GM12872 (cell line): ENCODE results near the gene CADPS2.

Source experiments
- CTCF ChIP-seq: IDR thresholded peaks from 3 replicates; pipeline ENCODE4 v1.5.1; 2011; ENCODE audit warnings: low read depth, mild to moderate bottlenecking, low read length, moderate library complexity; ENCODE audit not compliant: insufficient read depth

CADPS2 gene

DNA sequence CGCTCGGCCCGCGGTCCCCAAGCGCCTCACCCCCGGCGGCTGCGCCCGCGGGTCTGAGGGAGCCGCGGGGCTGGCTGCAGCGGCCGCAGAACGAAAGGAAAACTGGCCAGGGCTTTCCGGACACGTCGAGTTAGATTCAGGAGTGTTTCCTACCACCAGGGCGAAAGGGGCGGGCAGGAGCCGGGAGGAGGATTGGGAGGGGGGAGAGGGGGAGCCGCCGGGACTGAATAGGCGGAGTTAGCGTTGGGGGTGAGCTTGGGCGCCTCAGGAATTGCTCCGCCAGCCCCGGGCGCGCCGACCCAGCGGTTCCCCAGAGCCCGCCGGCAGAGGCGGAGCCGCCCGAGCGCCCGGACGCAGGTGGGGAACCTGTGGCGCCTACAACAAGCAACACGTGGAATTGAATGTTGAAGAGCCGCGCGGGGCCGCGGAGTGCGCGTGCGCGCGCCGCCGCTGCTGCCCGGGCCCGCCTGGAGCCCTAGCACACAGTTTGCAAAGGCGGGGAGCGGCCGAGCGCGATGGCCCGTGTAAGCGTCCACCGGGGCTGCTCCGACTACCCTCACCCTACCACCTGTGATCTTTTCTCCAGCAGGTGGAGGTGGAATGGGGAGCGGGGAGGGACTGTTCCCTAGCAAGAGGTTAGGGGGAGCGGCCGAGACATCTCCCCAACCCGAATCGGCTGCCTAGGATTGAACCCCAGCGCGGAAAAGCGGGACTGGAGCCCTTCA is at the start of gene CADPS2:
Gene CADPS2, minus strand, starts transcription at position 104 of the 725 bp plus-strand sequence. CDS start 123 bp downstream, outside the sequence.
- no peak for TF ChIP-seq CTCF

DNA sequence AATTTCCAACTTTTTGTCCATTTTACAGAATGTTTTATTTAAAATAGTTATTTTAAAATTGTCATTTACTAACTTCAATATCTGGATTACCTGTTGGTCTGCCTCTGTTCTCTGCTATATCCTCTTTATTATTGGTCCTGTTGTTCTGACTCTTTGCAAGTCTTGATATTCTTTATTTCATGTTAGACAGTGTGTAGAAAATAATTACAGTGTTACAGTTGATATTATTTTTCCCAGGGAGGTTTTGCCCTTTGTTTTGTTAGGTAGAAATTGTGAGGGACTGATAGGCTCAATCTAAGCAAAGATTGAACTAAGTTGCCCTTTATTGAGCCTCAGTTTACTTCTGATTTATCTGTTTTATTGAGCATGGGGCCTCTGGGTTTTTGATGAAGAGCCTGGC is 49.4 kb upstream of the CADPS2 start:
- no peak for TF ChIP-seq CTCF

GRCh38 chr7:122919643-122920181 is 33.5 kb upstream of the CADPS2 start:
- no peak for TF ChIP-seq CTCF

DNA sequence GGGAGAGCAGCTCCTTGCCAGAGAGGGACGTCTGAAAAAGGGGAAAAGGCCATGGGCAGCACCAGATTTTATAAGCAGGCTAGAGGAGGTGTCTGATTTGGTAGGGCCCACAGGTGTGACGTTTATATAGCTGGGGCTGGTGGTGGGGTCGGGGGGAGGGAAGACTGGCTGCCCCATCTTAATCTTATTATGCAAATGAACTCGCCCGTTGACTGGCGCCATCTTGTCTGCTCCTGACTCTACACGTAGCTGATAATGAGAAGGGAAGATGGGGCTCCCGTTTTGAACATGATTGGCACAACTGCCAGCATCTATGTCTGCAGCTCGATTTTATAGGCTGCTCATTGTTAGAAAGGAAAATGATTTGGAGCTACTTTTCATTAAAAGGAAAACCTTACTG is 28.6 kb upstream of the CADPS2 start:
- no peak for TF ChIP-seq CTCF

DNA sequence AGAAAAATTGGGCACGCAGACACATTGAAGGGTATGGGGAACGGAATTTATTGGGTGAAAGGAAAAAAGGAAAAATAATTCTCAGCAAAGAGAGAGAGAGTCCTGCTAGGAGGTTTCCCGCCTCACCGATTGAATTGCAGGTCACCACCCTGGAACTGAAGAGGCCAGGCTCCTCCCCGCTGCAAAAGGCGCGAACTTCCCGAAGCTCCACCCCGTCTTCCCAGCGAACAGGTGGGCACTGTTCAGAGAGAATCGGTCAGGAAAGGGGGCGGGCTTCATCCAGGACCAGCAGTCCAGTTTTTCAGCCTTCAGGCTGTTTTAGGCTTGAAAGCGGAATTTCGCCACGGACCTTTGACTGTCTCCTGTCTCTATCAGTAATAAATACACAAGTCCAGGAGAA is 27.3 kb upstream of the CADPS2 start:
- TF ChIP-seq CTCF = no peak

- TF ChIP-seq CTCF = peak; percentile 25; the same call in 1 of the 3 replicates
Measured at GRCh38 chr7:122902751-122903495, 16.7 kb upstream of the CADPS2 start.

GRCh38 chr7:122901250-122901649 is 15.0 kb upstream of the CADPS2 start:
- TF ChIP-seq CTCF = no peak
